C4-2B (cell line): ENCODE results near the gene PTMS.

Experiments used
- CTCF ChIP-seq: fragments of 450-650 bp; conservative IDR thresholded peaks from 2 replicates; pipeline ENCODE4 v1.5.1; 2017; ENCODE audit warnings: mild to moderate bottlenecking
- ZFX ChIP-seq: fragments of 450-650 bp; IDR thresholded peaks from 2 replicates; pipeline ENCODE4 v1.6.1; 2017

GRCh38 chr12:6748761-6749160, 17.4 kb upstream of the PTMS start:
- TF ChIP-seq CTCF (no peak), ZFX (no peak)
